WTC11 (cell line): ENCODE results near the gene RAC2. TPM values are rescaled to one million over a fixed set of nuclear protein-coding genes. Genes with fewer than 3 reads are reported as not detected.

ENCODE experiments used
- ATAC-seq: fragments of 200-7000 bp; cut with Tn5 transposase; 2 replicates; pipeline ENCODE4 v1.10.0; 2021; ENCODE audit warnings: mild to moderate bottlenecking, moderate library complexity
- CTCF ChIA-PET: fragments of 300-600 bp; sonication (Branson Sonifier 250); formaldehyde crosslinking; loops from one replicate; lab custom pipeline; 2021; ENCODE audit warnings: antibody characterized with exemption; lab: Charles Lee
- POLR2A ChIA-PET: fragments of 350-600 bp; sonication (Branson Sonifier 250); formaldehyde crosslinking; loops from one replicate; lab custom pipeline; 2021; ENCODE audit warnings: antibody characterized with exemption; lab: Charles Lee
- DNase-seq: peaks from one replicate; pipeline ENCODE4 v3.0.0; 2021; ENCODE audit warnings: low spot score
- H3K27ac Mint-ChIP-seq: 2 replicates; pipeline ENCODE4 v1.8.0; 2021; ENCODE audit warnings: mixed read lengths
- H3K27me3 Mint-ChIP-seq: 2 replicates; pipeline ENCODE4 v1.8.0; 2021; ENCODE audit warnings: low read depth, mild to moderate bottlenecking, moderate library complexity, mixed read lengths
- H3K36me3 Mint-ChIP-seq: 2 replicates; pipeline ENCODE4 v1.8.0; 2021; ENCODE audit warnings: mixed read lengths
- H3K4me1 Mint-ChIP-seq: 2 replicates; pipeline ENCODE4 v1.8.0; 2022; ENCODE audit warnings: mixed read lengths
- H3K4me3 Mint-ChIP-seq: 2 replicates; pipeline ENCODE4 v1.8.0; 2021; ENCODE audit warnings: mild to moderate bottlenecking, moderate library complexity, mixed read lengths
- H3K9me3 Mint-ChIP-seq: 2 replicates; pipeline ENCODE4 v1.8.0; 2021; ENCODE audit warnings: mixed read lengths
- ARID4B ChIP-seq: sonication (generic); formaldehyde crosslinking; IDR thresholded peaks from 2 replicates; pipeline ENCODE4 v1.8.0; 2023; ENCODE audit warnings: missing genetic modification reagents, mild to moderate bottlenecking, borderline replicate concordance
- ATF1 ChIP-seq: sonication (generic); formaldehyde crosslinking; IDR thresholded peaks from 2 replicates; pipeline ENCODE4 v1.8.1; 2023; ENCODE audit warnings: mild to moderate bottlenecking, moderate library complexity, missing genetic modification reagents
- CDX4 ChIP-seq: fragments of 250-450 bp; sonication (Bioruptor Pico); IDR thresholded peaks from 2 replicates; pipeline ENCODE4 v1.9.0; 2021; ENCODE audit warnings: moderate library complexity, mild to moderate bottlenecking, inconsistent platforms, borderline replicate concordance
- ETV6 ChIP-seq: sonication (generic); formaldehyde crosslinking; IDR thresholded peaks from 2 replicates; pipeline ENCODE4 v1.8.1; 2022; ENCODE audit warnings: mild to moderate bottlenecking, missing genetic modification reagents
- JUN ChIP-seq: sonication (generic); formaldehyde crosslinking; IDR thresholded peaks from 2 replicates; pipeline ENCODE4 v1.8.0; 2023; ENCODE audit warnings: mild to moderate bottlenecking, missing genetic modification reagents
- KAT7 ChIP-seq: sonication (generic); formaldehyde crosslinking; IDR thresholded peaks from 2 replicates; pipeline ENCODE4 v1.8.1; 2023; ENCODE audit warnings: missing genetic modification reagents, mild to moderate bottlenecking, borderline replicate concordance
- MLX ChIP-seq: sonication (generic); formaldehyde crosslinking; IDR thresholded peaks from 2 replicates; pipeline ENCODE4 v1.8.1; 2023; ENCODE audit warnings: mild to moderate bottlenecking, missing genetic modification reagents, moderate library complexity
- MXD4 ChIP-seq: fragments of 250-450 bp; sonication (Bioruptor Pico); IDR thresholded peaks from 2 replicates; pipeline ENCODE4 v1.8.0; 2021; ENCODE audit warnings: mild to moderate bottlenecking, moderate library complexity, borderline replicate concordance
- NFE2L1 ChIP-seq: sonication (generic); formaldehyde crosslinking; IDR thresholded peaks from 2 replicates; pipeline ENCODE4 v1.8.1; 2023; ENCODE audit warnings: missing genetic modification reagents
- NR3C1 ChIP-seq: sonication (generic); formaldehyde crosslinking; conservative IDR thresholded peaks from 2 replicates; pipeline ENCODE4 v1.8.1; 2023; ENCODE audit warnings: low read depth, mild to moderate bottlenecking, missing genetic modification reagents
- RELA ChIP-seq: sonication (generic); formaldehyde crosslinking; IDR thresholded peaks from 2 replicates; pipeline ENCODE4 v1.8.1; 2022; ENCODE audit warnings: missing genetic modification reagents, mild to moderate bottlenecking, borderline replicate concordance
- SOX15 ChIP-seq: fragments of 250-450 bp; sonication (Bioruptor Pico); IDR thresholded peaks from 2 replicates; pipeline ENCODE4 v1.9.0; 2021; ENCODE audit warnings: mild to moderate bottlenecking
- STAT6 ChIP-seq: sonication (generic); formaldehyde crosslinking; conservative IDR thresholded peaks from 2 replicates; pipeline ENCODE4 v1.8.1; 2023; ENCODE audit warnings: mild to moderate bottlenecking, low read depth, missing genetic modification reagents, moderate library complexity
- TCF7 ChIP-seq: sonication (generic); formaldehyde crosslinking; IDR thresholded peaks from 2 replicates; pipeline ENCODE4 v1.8.0; 2022; ENCODE audit warnings: mild to moderate bottlenecking, low read depth, missing genetic modification reagents, moderate library complexity
- TEAD1 ChIP-seq: sonication (generic); formaldehyde crosslinking; IDR thresholded peaks from 2 replicates; pipeline ENCODE4 v1.8.0; 2022; ENCODE audit warnings: mild to moderate bottlenecking, missing genetic modification reagents
- USF1 ChIP-seq: sonication (generic); formaldehyde crosslinking; IDR thresholded peaks from 2 replicates; pipeline ENCODE4 v1.8.0; 2022; ENCODE audit warnings: mild to moderate bottlenecking, missing genetic modification reagents
- USF2 ChIP-seq: sonication (generic); formaldehyde crosslinking; IDR thresholded peaks from 2 replicates; pipeline ENCODE4 v1.8.1; 2023; ENCODE audit warnings: mild to moderate bottlenecking, missing genetic modification reagents, moderate library complexity
- ZMAT4 ChIP-seq: fragments of 250-450 bp; sonication (Bioruptor Pico); IDR thresholded peaks from 2 replicates; pipeline ENCODE4 v1.9.0; 2021; ENCODE audit warnings: mild to moderate bottlenecking
- ZNF219 ChIP-seq: sonication (generic); formaldehyde crosslinking; IDR thresholded peaks from 2 replicates; pipeline ENCODE4 v1.8.0; 2023; ENCODE audit warnings: missing genetic modification reagents, mild to moderate bottlenecking, borderline replicate concordance
- ZNF671 ChIP-seq: fragments of 250-450 bp; sonication (Bioruptor Pico); IDR thresholded peaks from 2 replicates; pipeline ENCODE4 v1.8.0; 2021; ENCODE audit warnings: mild to moderate bottlenecking
- total RNA-seq: library from RNA; stranded (reverse); gene quantifications from 3 replicates; pipeline ENCODE4 v1.2.3, GENCODE V29; 2021

RAC2 gene
- total RNA-seq, 1 experiment from 2014 or later: 3.6 TPM

GRCh38 chr22:37276776-37277175 is 32.7 kb upstream of the RAC2 start (continued):
- TF ChIP-seq USF2 (CRISPR knock-in tag) (peak; percentile 89), USF1 (CRISPR knock-in tag) (peak; percentile 83)

- CTCF ChIA-PET: interaction anchor here (1.7 kb wide), 1 partner anchor 8 kb away, joined by 7 read pairs; no protein-coding TSS in a partner anchor
- Mint-ChIP-seq H3K4me3 (no peak overlapping the region), H3K27ac (no peak overlapping the region), H3K9me3 (no peaks in the 10 kb centered on the region), H3K36me3 (no peaks in the 10 kb centered on the region), H3K27me3 (no peaks in the 10 kb centered on the region), H3K4me1 (no peaks in the 10 kb centered on the region)
- ATAC-seq: no peak
- POLR2A ChIA-PET: no interaction called here
- TF ChIP-seq ZMAT4 (CRISPR knock-in tag): no peak
- TF ChIP-seq ATF1 (CRISPR knock-in tag): no peak
- TF ChIP-seq KAT7: no peak
- TF ChIP-seq SOX15 (CRISPR knock-in tag): no peak
- TF ChIP-seq TCF7 (CRISPR knock-in tag): no peak
- TF ChIP-seq ZNF671 (CRISPR knock-in tag): no peak
- TF ChIP-seq RELA (CRISPR knock-in tag): no peak
- TF ChIP-seq ZNF219 (CRISPR knock-in tag): no peak
- no peak for TF ChIP-seq NR3C1
- TF ChIP-seq CDX4: no peak
- TF ChIP-seq TEAD1 (CRISPR knock-in tag): no peak
- TF ChIP-seq JUN (CRISPR knock-in tag): no peak
- TF ChIP-seq ARID4B (CRISPR knock-in tag): no peak
- no peak for TF ChIP-seq MLX
- no peak for TF ChIP-seq MXD4
- TF ChIP-seq USF1 (CRISPR knock-in tag): no peak
- no peak for TF ChIP-seq NFE2L1 (CRISPR knock-in tag)
- no peak for TF ChIP-seq STAT6 (CRISPR knock-in tag)
- no peak for TF ChIP-seq ETV6 (CRISPR knock-in tag)
- DNase-seq: no peak
These were observed 31.6 kb upstream of the RAC2 start for GRCh38 chr22:37275622-37276021.
